DOHH2 (cell line): ENCODE results near the gene RNASE1.

Source experiments
- H3F3A ChIP-seq: fragments of 200-600 bp; sonication (generic), shearing (Covaris generic); 2 replicates; pipeline ENCODE4 v1.6.0; 2016; ENCODE audit warnings: antibody characterized with exemption, mild to moderate bottlenecking; ENCODE audit not compliant: control insufficient read depth, insufficient read depth
- H3K27ac ChIP-seq: fragments of 200-600 bp; sonication (generic); 2 replicates; pipeline ENCODE4 v1.5.1; 2014; ENCODE audit warnings: low read depth, mild to moderate bottlenecking, low read length, moderate library complexity
- H3K27me3 ChIP-seq: fragments of 200-600 bp; sonication (generic); 2 replicates; pipeline ENCODE4 v1.6.1; 2014; ENCODE audit warnings: mild to moderate bottlenecking, low read length, mixed read lengths; ENCODE audit not compliant: control insufficient read depth
- H3K36me3 ChIP-seq: fragments of 200-600 bp; sonication (generic); 2 replicates; pipeline ENCODE4 v1.6.1; 2014; ENCODE audit warnings: mild to moderate bottlenecking, low read length, moderate library complexity, mixed read lengths; ENCODE audit not compliant: control insufficient read depth
- H3K4me1 ChIP-seq: fragments of 200-600 bp; sonication (generic); 2 replicates; pipeline ENCODE4 v1.6.1; 2014; ENCODE audit warnings: mild to moderate bottlenecking, low read length, mixed read lengths; ENCODE audit not compliant: control insufficient read depth
- H3K4me2 ChIP-seq: fragments of 200-600 bp; sonication (generic); 2 replicates; pipeline ENCODE4 v1.6.0; 2014; ENCODE audit warnings: mild to moderate bottlenecking, low read length, moderate library complexity
- H3K4me3 ChIP-seq: fragments of 200-600 bp; sonication (generic); 2 replicates; pipeline ENCODE4 v1.5.1; 2014; ENCODE audit warnings: mild to moderate bottlenecking, low read length, mixed read lengths
- H3K79me2 ChIP-seq: fragments of 200-600 bp; sonication (generic); 2 replicates; pipeline ENCODE4 v1.6.1; 2014; ENCODE audit warnings: mild to moderate bottlenecking, low read length, mixed read lengths; ENCODE audit not compliant: control insufficient read depth
- H3K9me2 ChIP-seq: fragments of 200-600 bp; sonication (generic); replicated peaks from 2 replicates; pipeline ENCODE4 v1.6.1; 2014; ENCODE audit warnings: mild to moderate bottlenecking, low read length, mixed read lengths; ENCODE audit not compliant: control insufficient read depth
- H3K9me3 ChIP-seq: fragments of 200-600 bp; sonication (generic); 2 replicates; pipeline ENCODE4 v1.6.1; 2014; ENCODE audit warnings: antibody characterized with exemption, low read length, mixed read lengths; ENCODE audit not compliant: control insufficient read depth, insufficient read depth
- H4K20me1 ChIP-seq: fragments of 200-600 bp; sonication (generic); 2 replicates; pipeline ENCODE4 v1.6.0; 2014; ENCODE audit warnings: low read depth, mild to moderate bottlenecking, antibody characterized with exemption, low read length, moderate library complexity; ENCODE audit not compliant: control insufficient read depth, insufficient read depth
- CTCF ChIP-seq: fragments of 200-600 bp; sonication (generic); IDR thresholded peaks from one replicate; pipeline ENCODE4 v1.5.1; 2014; ENCODE audit warnings: antibody characterized with exemption, mild to moderate bottlenecking, low read depth, low read length; ENCODE audit not compliant: poor library complexity, severe bottlenecking
- EZH2phosphoT487 ChIP-seq: fragments of 200-600 bp; sonication (generic); IDR thresholded peaks from 2 replicates; pipeline ENCODE4 v1.6.1; 2017; ENCODE audit warnings: borderline replicate concordance, mild to moderate bottlenecking, antibody characterized with exemption, low read length, moderate library complexity, mixed read lengths

Gene RNASE1

GRCh38 chr14:20802341-20803084 lies at the start of gene RNASE1:
Gene RNASE1, minus strand, starts transcription at chr14:20802844. Its CDS starts 776 bp downstream, at chr14:20802068.
- Histone ChIP-seq H3K4me1 (no peaks in the 10 kb centered on the region), H3K27me3 (peaks cover 11% of the 10 kb centered on the region; the same call in 1 of the 2 replicates), H3K27ac (no peak within 1 kb of the TSS)

GRCh38 chr14:20848955-20849570 lies 46.4 kb upstream of the RNASE1 start:
- Histone ChIP-seq H3K4me2 (no peak overlapping the region), H3K27me3 (peaks cover 18% of the 10 kb centered on the region; the same call in 1 of the 2 replicates), H3K79me2 (no peaks in the 10 kb centered on the region), H3K27ac (no peak overlapping the region), H3F3A (no peaks in the 10 kb centered on the region), H3K4me1 (no peaks in the 10 kb centered on the region), H3K9me2 (no peaks in the 10 kb centered on the region), H4K20me1 (no peaks in the 10 kb centered on the region), H3K9me3 (no peaks in the 10 kb centered on the region), H3K4me3 (no peak overlapping the region), H3K36me3 (no peaks in the 10 kb centered on the region)
- TF ChIP-seq EZH2phosphoT487 (no peak), CTCF (no peak)

More at GRCh38 chr14:20802341-20803084, at the start of gene RNASE1:
- H3K79me2 ChIP-seq = no peaks in the 10 kb centered on the region
- H3K4me3 ChIP-seq = no peak within 1 kb of the TSS
- no peaks in the 10 kb centered on the region for H4K20me1 ChIP-seq
- no peaks in the 10 kb centered on the region for H3K36me3 ChIP-seq
- no peaks in the 10 kb centered on the region for H3K9me2 ChIP-seq
- no peak within 1 kb of the TSS for H3K4me2 ChIP-seq
- H3K9me3 ChIP-seq = no peaks in the 10 kb centered on the region
- no peaks in the 10 kb centered on the region for H3F3A ChIP-seq
- TF ChIP-seq CTCF (no peak), EZH2phosphoT487 (no peak)

- no peaks in the 10 kb centered on the region for H4K20me1 ChIP-seq
- no peak for TF ChIP-seq CTCF
- TF ChIP-seq EZH2phosphoT487 = no peak
- peaks cover 14% of the 10 kb centered on the region; the same call in 1 of the 2 replicates for H3K27me3 ChIP-seq
- H3K36me3 ChIP-seq = no peaks in the 10 kb centered on the region
- no peaks in the 10 kb centered on the region for H3K4me1 ChIP-seq
- H3K9me3 ChIP-seq = no peaks in the 10 kb centered on the region
- H3F3A ChIP-seq = no peaks in the 10 kb centered on the region
- H3K9me2 ChIP-seq = no peaks in the 10 kb centered on the region
- no peak overlapping the region for H3K4me3 ChIP-seq
- no peaks in the 10 kb centered on the region for H3K79me2 ChIP-seq
- no peak overlapping the region for H3K27ac ChIP-seq
- no peak overlapping the region for H3K4me2 ChIP-seq
Measured at GRCh38 chr14:20848316-20848954, 45.8 kb upstream of the RNASE1 start.
